Measurements from ENCODE around the gene PLAGL1.

PLAGL1 gene

GRCh38 chr6:143949535-143949934 is 58.5 kb downstream of the PLAGL1 start:
- H3K27me3 ChIP-seq (ENCODE audit: control insufficient read depth, insufficient read depth, low read length) = peaks cover 4% of the 10 kb centered on the region

GRCh38 chr6:143948208-143948607 is 59.9 kb downstream of the PLAGL1 start:
- peaks cover 4% of the 10 kb centered on the region for H3K27me3 ChIP-seq (ENCODE audit: control insufficient read depth, insufficient read depth, low read length)

More at GRCh38 chr6:143949535-143949934, 58.5 kb downstream of the PLAGL1 start:
- peaks cover 17% of the 10 kb centered on the region for H3K4me1 ChIP-seq (ENCODE audit: control insufficient read depth, low read depth, low read length)
- H3K9ac ChIP-seq (ENCODE audit: low read length) = no peak overlapping the region
- no peak overlapping the region for H3K27ac ChIP-seq (ENCODE audit: low read length)
- no peaks in the 10 kb centered on the region for H3K9me3 ChIP-seq (ENCODE audit: control insufficient read depth, low read depth, low read length)
- H3K4me3 ChIP-seq (ENCODE audit: low read length) = no peak overlapping the region
- no peaks in the 10 kb centered on the region for H3K36me3 ChIP-seq (ENCODE audit: control insufficient read depth, low read depth, low read length)

GRCh38 chr6:143941852-143942627 is 66.0 kb downstream of the PLAGL1 start:
- H3K27ac ChIP-seq (ENCODE audit: low read length) = no peak overlapping the region
- no peak overlapping the region for H3K9ac ChIP-seq (ENCODE audit: low read length)
- H3K4me1 ChIP-seq (ENCODE audit: control insufficient read depth, low read depth, low read length) = peaks cover 6% of the 10 kb centered on the region
- H3K4me3 ChIP-seq (ENCODE audit: low read length) = no peak overlapping the region
- H3K27me3 ChIP-seq (ENCODE audit: control insufficient read depth, insufficient read depth, low read length) = no peaks in the 10 kb centered on the region
- H3K9me3 ChIP-seq (ENCODE audit: control insufficient read depth, low read depth, low read length) = no peaks in the 10 kb centered on the region
- no peaks in the 10 kb centered on the region for H3K36me3 ChIP-seq (ENCODE audit: control insufficient read depth, low read depth, low read length)

More at GRCh38 chr6:143948208-143948607, 59.9 kb downstream of the PLAGL1 start:
- Histone ChIP-seq H3K27ac (ENCODE audit: low read length) (no peak overlapping the region), H3K4me3 (ENCODE audit: low read length) (no peak overlapping the region), H3K9ac (ENCODE audit: low read length) (no peak overlapping the region), H3K36me3 (ENCODE audit: control insufficient read depth, low read depth, low read length) (no peaks in the 10 kb centered on the region), H3K9me3 (ENCODE audit: control insufficient read depth, low read depth, low read length) (no peaks in the 10 kb centered on the region), H3K4me1 (ENCODE audit: control insufficient read depth, low read depth, low read length) (peaks cover 16% of the 10 kb centered on the region)

GRCh38 chr6:143940011-143940597 is 68.0 kb downstream of the PLAGL1 start:
- Histone ChIP-seq H3K9ac (ENCODE audit: low read length) (no peak overlapping the region), H3K27me3 (ENCODE audit: control insufficient read depth, insufficient read depth, low read length) (peaks cover 4% of the 10 kb centered on the region), H3K9me3 (ENCODE audit: control insufficient read depth, low read depth, low read length) (no peaks in the 10 kb centered on the region), H3K36me3 (ENCODE audit: control insufficient read depth, low read depth, low read length) (no peaks in the 10 kb centered on the region), H3K4me1 (ENCODE audit: control insufficient read depth, low read depth, low read length) (peaks cover 13% of the 10 kb centered on the region), H3K27ac (ENCODE audit: low read length) (no peak overlapping the region), H3K4me3 (ENCODE audit: low read length) (no peak overlapping the region)

- Histone ChIP-seq H3K27ac (ENCODE audit: low read length) (no peak overlapping the region), H3K27me3 (ENCODE audit: control insufficient read depth, insufficient read depth, low read length) (peaks cover 4% of the 10 kb centered on the region), H3K36me3 (ENCODE audit: control insufficient read depth, low read depth, low read length) (no peaks in the 10 kb centered on the region), H3K9ac (ENCODE audit: low read length) (no peak overlapping the region), H3K4me3 (ENCODE audit: low read length) (no peak overlapping the region), H3K9me3 (ENCODE audit: control insufficient read depth, low read depth, low read length) (no peaks in the 10 kb centered on the region), H3K4me1 (ENCODE audit: control insufficient read depth, low read depth, low read length) (peaks cover 13% of the 10 kb centered on the region)
Observed at GRCh38 chr6:143939364-143939763, 68.7 kb downstream of the PLAGL1 start.

GRCh38 chr6:143937668-143937970 is 70.4 kb downstream of the PLAGL1 start:
- Histone ChIP-seq H3K27ac (ENCODE audit: low read length) (no peak overlapping the region), H3K4me1 (ENCODE audit: control insufficient read depth, low read depth, low read length) (peaks cover 13% of the 10 kb centered on the region), H3K36me3 (ENCODE audit: control insufficient read depth, low read depth, low read length) (no peaks in the 10 kb centered on the region), H3K4me3 (ENCODE audit: low read length) (no peak overlapping the region), H3K9ac (ENCODE audit: low read length) (no peak overlapping the region), H3K27me3 (ENCODE audit: control insufficient read depth, insufficient read depth, low read length) (peaks cover 4% of the 10 kb centered on the region), H3K9me3 (ENCODE audit: control insufficient read depth, low read depth, low read length) (no peaks in the 10 kb centered on the region)

- H3K4me3 ChIP-seq (ENCODE audit: low read length) = no peak overlapping the region
- no peaks in the 10 kb centered on the region for H3K36me3 ChIP-seq (ENCODE audit: control insufficient read depth, low read depth, low read length)
- peaks cover 13% of the 10 kb centered on the region for H3K4me1 ChIP-seq (ENCODE audit: control insufficient read depth, low read depth, low read length)
- no peak overlapping the region for H3K27ac ChIP-seq (ENCODE audit: low read length)
- H3K9ac ChIP-seq (ENCODE audit: low read length) = no peak overlapping the region
- peaks cover 4% of the 10 kb centered on the region for H3K27me3 ChIP-seq (ENCODE audit: control insufficient read depth, insufficient read depth, low read length)
- no peaks in the 10 kb centered on the region for H3K9me3 ChIP-seq (ENCODE audit: control insufficient read depth, low read depth, low read length)
Observed at GRCh38 chr6:143936778-143937667, 71.0 kb downstream of the PLAGL1 start.

GRCh38 chr6:143936347-143936746 is 71.7 kb downstream of the PLAGL1 start:
- H3K9me3 ChIP-seq (ENCODE audit: control insufficient read depth, low read depth, low read length) = no peaks in the 10 kb centered on the region
- no peak overlapping the region for H3K27ac ChIP-seq (ENCODE audit: low read length)
- H3K36me3 ChIP-seq (ENCODE audit: control insufficient read depth, low read depth, low read length) = no peaks in the 10 kb centered on the region
- H3K4me3 ChIP-seq (ENCODE audit: low read length) = no peak overlapping the region
- peaks cover 13% of the 10 kb centered on the region for H3K4me1 ChIP-seq (ENCODE audit: control insufficient read depth, low read depth, low read length)
- no peak overlapping the region for H3K9ac ChIP-seq (ENCODE audit: low read length)
- peaks cover 4% of the 10 kb centered on the region for H3K27me3 ChIP-seq (ENCODE audit: control insufficient read depth, insufficient read depth, low read length)

- peaks cover 13% of the 10 kb centered on the region for H3K4me1 ChIP-seq (ENCODE audit: control insufficient read depth, low read depth, low read length)
- H3K9me3 ChIP-seq (ENCODE audit: control insufficient read depth, low read depth, low read length) = no peaks in the 10 kb centered on the region
- no peak overlapping the region for H3K9ac ChIP-seq (ENCODE audit: low read length)
- H3K4me3 ChIP-seq (ENCODE audit: low read length) = no peak overlapping the region
- H3K27ac ChIP-seq (ENCODE audit: low read length) = no peak overlapping the region
- peaks cover 4% of the 10 kb centered on the region for H3K27me3 ChIP-seq (ENCODE audit: control insufficient read depth, insufficient read depth, low read length)
- no peaks in the 10 kb centered on the region for H3K36me3 ChIP-seq (ENCODE audit: control insufficient read depth, low read depth, low read length)
Observed at GRCh38 chr6:143934867-143935266, 73.2 kb downstream of the PLAGL1 start.

- Histone ChIP-seq H3K36me3 (ENCODE audit: control insufficient read depth, low read depth, low read length) (no peaks in the 10 kb centered on the region), H3K4me1 (ENCODE audit: control insufficient read depth, low read depth, low read length) (peaks cover 13% of the 10 kb centered on the region), H3K4me3 (ENCODE audit: low read length) (no peak overlapping the region), H3K27ac (ENCODE audit: low read length) (no peak overlapping the region), H3K9ac (ENCODE audit: low read length) (no peak overlapping the region), H3K27me3 (ENCODE audit: control insufficient read depth, insufficient read depth, low read length) (peaks cover 4% of the 10 kb centered on the region), H3K9me3 (ENCODE audit: control insufficient read depth, low read depth, low read length) (no peaks in the 10 kb centered on the region)
Observed at GRCh38 chr6:143934331-143934730, 73.7 kb downstream of the PLAGL1 start.

- no peaks in the 10 kb centered on the region for H3K27me3 ChIP-seq (ENCODE audit: control insufficient read depth, insufficient read depth, low read length)
- no peaks in the 10 kb centered on the region for H3K9me3 ChIP-seq (ENCODE audit: control insufficient read depth, low read depth, low read length)
- H3K36me3 ChIP-seq (ENCODE audit: control insufficient read depth, low read depth, low read length) = no peaks in the 10 kb centered on the region
- no peak overlapping the region for H3K9ac ChIP-seq (ENCODE audit: low read length)
- no peak overlapping the region for H3K4me3 ChIP-seq (ENCODE audit: low read length)
- H3K27ac ChIP-seq (ENCODE audit: low read length) = no peak overlapping the region
- no peaks in the 10 kb centered on the region for H3K4me1 ChIP-seq (ENCODE audit: control insufficient read depth, low read depth, low read length)
Observed at GRCh38 chr6:143929975-143930374, 78.1 kb downstream of the PLAGL1 start.
